Right lobe of liver (tissue), 6 donors: Measurements from ENCODE around the gene SEC62. TPM values are rescaled to one million over a fixed set of nuclear protein-coding genes. Genes with fewer than 3 reads are reported as not detected.

ENCODE experiments used
- ATAC-seq, 4 donors: fragments of 200-7000 bp; cut with Tn5 transposase; one replicate each; pipeline ENCODE4 v1.9.1; 2020; ENCODE audit warnings: mild to moderate bottlenecking in 4 of 4, moderate library complexity in 4 of 4
- DNase-seq, 3 donors: peaks; one replicate each; pipeline ENCODE4 v3.0.0-alpha.2; 2020
- H3K27ac ChIP-seq, 3 donors: fragments of 200-600 bp; one replicate each; pipeline ENCODE4 v1.8.0; 2022
- H3K27me3 ChIP-seq, 2 donors: fragments of 200-600 bp; one replicate each; pipeline ENCODE4 v1.8.0; 2022
- H3K36me3 ChIP-seq, 4 donors: fragments of 200-600 bp; sonication (generic) in 1 of 4; one replicate each; pipeline versions ENCODE4 v1.5.1 to v1.8.0; 2017 to 2022; ENCODE audit warnings: control low read depth in 1 of 4
- H3K4me1 ChIP-seq, 4 donors: fragments of 200-600 bp; sonication (generic) in 1 of 4; one replicate each; pipeline versions ENCODE4 v1.5.1 to v1.8.0; 2017 to 2022; ENCODE audit warnings: control low read depth in 1 of 4
- H3K4me3 ChIP-seq, 3 donors: fragments of 200-600 bp; one replicate each; pipeline ENCODE4 v1.8.0; 2022
- H3K9me3 ChIP-seq, 4 donors: fragments of 200-600 bp; sonication (generic) in 1 of 4; one replicate each; pipeline versions ENCODE4 v1.5.1 to v1.8.0; 2017 to 2022; ENCODE audit warnings: control low read depth in 1 of 4
- CTCF ChIP-seq, 4 donors: fragments of 200-600 bp in 3 of 4; fragments of 450-650 bp in 1 of 4; IDR thresholded peaks; one replicate each; pipeline versions ENCODE4 v1.5.1 to v1.8.0; 2016 to 2022; ENCODE audit warnings: antibody characterized with exemption in 4 of 4, mild to moderate bottlenecking in 2 of 4
- POLR2A ChIP-seq: fragments of 450-650 bp; IDR thresholded peaks from one replicate; pipeline ENCODE4 v1.6.1; 2017; ENCODE audit warnings: antibody characterized with exemption, mild to moderate bottlenecking
- WGBS: methylation state at CpG from one replicate; pipeline ENCODE4 v1.1.6; 2018; ENCODE audit warnings: low coverage, low lambda C conversion rate; ENCODE audit not compliant: insufficient coverage; ENCODE audit errors: missing lambda C conversion rate; 5-methylcytosine and 5-hydroxymethylcytosine counted together
- intact Hi-C, 2 donors: fragments of 100-400 bp; cut with DNase I; formaldehyde crosslinking; loops; one replicate each; pipeline versions ENCODE4 v1.11.2 to v1.14.1; 2022
- long read RNA-seq: library from polyadenylated mRNA; unstranded; transcript quantifications from one replicate; pipeline ENCODE4 v2.0.0, GENCODE V29; 2019
- total RNA-seq, 6 experiments: library from RNA; depleted of rRNA in 2 of 6; stranded (reverse); fragments of >200 nt in 2 of 6; fragmentation: NEBNext Ultra II Directional in 3 of 6; extraction: Animal tissue kit (Norgen Biotek cat#: 25700) in 3 of 6; gene quantifications; one replicate each; pipeline versions ENCODE4 v1.1.0 to v1.2.4, GENCODE V29; 2016 to 2023
- donor health status: DM: no; HTN: yes; CAD: no.
- donor health status: DM: no; HTN: no; CAD: no.
- donor health status: DM: no; HTN: no; CAD: no.
- donor health status: DM: no; HTN: yes; CAD: no.
- donor health status: DM: no; HTN: yes; CAD: no.

Gene SEC62
- total RNA-seq = 100 to 1,000 TPM in 3 of 6 experiments, 10 to 100 TPM in 3; 38.5 to 133 (median 96.5) TPM
- long read RNA-seq, partial matches to known transcripts = 121 of 124 reads
- long read RNA-seq, other reads (novel, unspliced or antisense) = 2 of 124 reads

GRCh38 chr3:169966428-169966950, at the start of gene SEC62:
Gene SEC62 (plus strand): TSS chr3:169966807. CDS start chr3:169966823, 16 bp downstream.
- peaks cover 0 to 22% (median 6%) of the 10 kb centered on the region in 4 donors for H3K4me1 ChIP-seq
- ATAC-seq (peak; percentile 94 to 96 (median 94)), DNase-seq (peak; percentile 95 to 96 (median 95))
- no peaks in the 10 kb centered on the region for H3K9me3 ChIP-seq
- H3K27ac ChIP-seq = peak within 1 kb of the TSS; percentile 95 to 97 (median 96)
- TF ChIP-seq POLR2A (peak; percentile 82), CTCF (IDR thresholded peaks at IDR 0.05) (peak; percentile 25 to 40 (median 38))
- peak within 1 kb of the TSS; percentile 73 to 77 (median 77) for H3K4me3 ChIP-seq
- 0% methylated on average over 21 of the region's 37 CpGs for WGBS
- H3K36me3 ChIP-seq = no peaks in the 10 kb centered on the region
- intact Hi-C loops = no loop called here
- no peaks in the 10 kb centered on the region for H3K27me3 ChIP-seq

- TF ChIP-seq POLR2A (no peak), CTCF (IDR thresholded peaks at IDR 0.05) (no peak)
- intact Hi-C loops = no loop called here
- DNase-seq (peak; percentile 90 to 97 (median 91)), ATAC-seq (peak; percentile 96 to 98 (median 96))
- no peaks in the 10 kb centered on the region for H3K9me3 ChIP-seq
- no peaks in the 10 kb centered on the region for H3K27me3 ChIP-seq
- no peak overlapping the region for H3K27ac ChIP-seq
- no peak overlapping the region for H3K4me3 ChIP-seq
- H3K4me1 ChIP-seq = peaks cover 0 to 5% (median 0%) of the 10 kb centered on the region in 4 donors
- no peaks in the 10 kb centered on the region for H3K36me3 ChIP-seq
- WGBS = 9% methylated on average over 6 of the region's 8 CpGs
Measured at GRCh38 chr3:169923189-169923588, 43.4 kb upstream of the SEC62 start.

GRCh38 chr3:169923831-169924230, 42.8 kb upstream of the SEC62 start:
- no peak overlapping the region for H3K4me3 ChIP-seq
- TF ChIP-seq CTCF (IDR thresholded peaks at IDR 0.05) = no peak
- no peak for TF ChIP-seq POLR2A
- H3K27me3 ChIP-seq = no peaks in the 10 kb centered on the region
- H3K36me3 ChIP-seq = no peaks in the 10 kb centered on the region
- WGBS = 27% methylated on average over 1 of the region's 1 CpG
- no peak overlapping the region for H3K27ac ChIP-seq
- no peak for DNase-seq
- peak in 3 of 4 donors; percentile 12 to 55 (median 16) for ATAC-seq
- intact Hi-C loops = no loop called here
- no peaks in the 10 kb centered on the region for H3K9me3 ChIP-seq
- peaks cover 0 to 5% (median 0%) of the 10 kb centered on the region in 4 donors for H3K4me1 ChIP-seq

GRCh38 chr3:169929830-169930519, 36.6 kb upstream of the SEC62 start:
- 64% methylated on average over 3 of the region's 3 CpGs for WGBS
- DNase-seq (no peak), ATAC-seq (peak in 2 of 4 donors; percentile 30 to 50)
- Histone ChIP-seq H3K36me3 (no peaks in the 10 kb centered on the region), H3K4me1 (no peaks in the 10 kb centered on the region), H3K4me3 (no peak overlapping the region), H3K27me3 (no peaks in the 10 kb centered on the region), H3K27ac (no peak overlapping the region), H3K9me3 (no peaks in the 10 kb centered on the region)
- intact Hi-C loops = no loop called here
- no peak for TF ChIP-seq CTCF (IDR thresholded peaks at IDR 0.05)
- no peak for TF ChIP-seq POLR2A
